ENCODE measurements around the gene TUBB2B. TPM values are rescaled to one million over a fixed set of nuclear protein-coding genes. Genes with fewer than 3 reads are reported as not detected.
A peak's percentile ranks its signal among the peaks of the same experiment; 100 is the strongest.
"Not testable (repeated sequence)": the region's sequence is repeated elsewhere in the genome, so short reads cannot be mapped to it uniquely, and the experiment has no call there.

Gene TUBB2B
- total RNA-seq, 1 experiment from 2014 or later, result 13.0 TPM

GRCh38 chr6:3189192-3189591, 38.3 kb downstream of the TUBB2B start:
- DNase-seq (ENCODE audit: low spot score), result not testable (repeated sequence)

- no peak for DNase-seq (ENCODE audit: low spot score)
These were observed 39.2 kb downstream of the TUBB2B start for GRCh38 chr6:3188262-3188661.

- DNase-seq (ENCODE audit: low spot score), result no peak
These were observed 40.5 kb downstream of the TUBB2B start for GRCh38 chr6:3186974-3187382.

- DNase-seq (ENCODE audit: low spot score), result no peak
These were observed 44.4 kb downstream of the TUBB2B start for GRCh38 chr6:3183066-3183465.

GRCh38 chr6:3181105-3181504, 46.3 kb downstream of the TUBB2B start:
- DNase-seq (ENCODE audit: low spot score), result no peak

GRCh38 chr6:3179945-3180344, 47.5 kb downstream of the TUBB2B start:
- DNase-seq (ENCODE audit: low spot score), result not testable (repeated sequence)

- DNase-seq (ENCODE audit: low spot score), result not testable (repeated sequence)
These were observed 48.8 kb downstream of the TUBB2B start for GRCh38 chr6:3178666-3179065.

DNA sequence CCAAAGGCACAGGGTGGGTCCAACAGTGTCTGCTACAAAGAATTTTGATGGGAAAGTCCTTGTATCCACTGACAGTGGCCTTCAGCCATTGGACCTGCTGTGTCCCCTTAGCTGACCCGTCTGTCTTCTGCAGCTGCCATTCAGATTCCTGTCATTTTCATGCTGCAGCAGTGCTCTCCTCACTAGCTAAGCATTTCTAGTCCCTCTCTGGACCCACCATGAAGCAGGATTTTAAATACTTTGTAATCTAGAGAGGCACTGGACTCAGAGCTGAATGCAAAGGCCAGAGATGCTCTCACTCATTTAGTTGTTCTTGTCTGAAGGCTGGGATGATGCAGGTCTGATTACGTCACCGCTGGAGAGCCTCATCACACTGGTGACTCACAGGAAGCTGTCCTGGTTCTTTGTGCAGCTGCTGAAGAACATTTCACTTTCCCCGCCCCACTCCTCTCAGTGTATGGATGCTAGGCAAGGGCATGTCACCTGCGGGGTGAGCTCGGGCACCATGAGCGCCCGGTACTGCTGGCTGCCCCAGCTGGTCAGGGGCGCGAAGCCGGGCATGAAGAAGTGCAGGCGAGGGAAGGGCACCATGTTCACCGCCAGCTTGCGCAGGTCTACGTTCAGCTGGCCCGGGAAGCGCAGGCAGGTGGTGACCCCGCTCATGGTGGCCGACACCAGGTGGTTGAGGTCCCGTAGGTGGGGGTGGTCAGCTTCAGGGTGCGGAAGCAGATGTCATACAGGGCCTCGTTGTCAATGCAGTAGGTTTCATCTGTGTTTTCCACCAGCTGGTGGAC, 50.7 kb downstream of the TUBB2B start:
- DNase-seq (ENCODE audit: low spot score), result peak; percentile 96

- no peak for DNase-seq (ENCODE audit: low spot score)
These were observed 51.6 kb downstream of the TUBB2B start for GRCh38 chr6:3175715-3176402.

Other genes with a start within 250 kb of the TUBB2B start
- 61.6 and 74.5 TPM in 2 replicates for gene NQO2, start 227.8 kb downstream of the TUBB2B start, total RNA-seq (2014; rRNA removed; shearing (Covaris generic))
- gene RIPK1, start 159.2 kb downstream of the TUBB2B start, total RNA-seq (2014; rRNA removed; shearing (Covaris generic)), result 18.3 TPM in 2 replicates
- 22.8 and 25.2 TPM in 2 replicates for gene BPHL, start 108.9 kb downstream of the TUBB2B start, total RNA-seq (2014; rRNA removed; shearing (Covaris generic))
- 291 and 339 TPM in 2 replicates for gene TUBB2A, start 70.1 kb downstream of the TUBB2B start, total RNA-seq (2014; rRNA removed; shearing (Covaris generic))
- 23.4 and 38.4 TPM in 2 replicates for gene PSMG4, start 31.3 kb upstream of the TUBB2B start, total RNA-seq (2014; rRNA removed; shearing (Covaris generic))
- 6.5 and 8.2 TPM in 2 replicates for gene SLC22A23, start 229.4 kb upstream of the TUBB2B start, total RNA-seq (2014; rRNA removed; shearing (Covaris generic))